ENCODE results near the gene MEGF11. TPM values are rescaled to one million over a fixed set of nuclear protein-coding genes. Genes with fewer than 3 reads are reported as not detected.

The MEGF11 gene
- total RNA-seq, 1 experiment from 2014 or later: 0.09 TPM

GRCh38 chr15:65929573-65929972 lies 324.0 kb downstream of the MEGF11 start:
- Mint-ChIP-seq H3K27ac (ENCODE audit: low read depth, unreplicated experiment) (no peak overlapping the region), H3K36me3 (ENCODE audit: insufficient read depth, unreplicated experiment) (no peaks in the 10 kb centered on the region), H3K9me3 (ENCODE audit: unreplicated experiment) (no peaks in the 10 kb centered on the region), H3K4me3 (ENCODE audit: unreplicated experiment) (no peak overlapping the region), H3K4me1 (ENCODE audit: insufficient read depth, unreplicated experiment) (no peaks in the 10 kb centered on the region), H3K27me3 (ENCODE audit: insufficient read depth, unreplicated experiment) (no peaks in the 10 kb centered on the region)
- DNase-seq (ENCODE audit: unreplicated experiment): no peak
- ChIA-PET POLR2A (no interaction called here), CTCF (interaction anchor here (1.5 kb wide), 1 partner anchor 12 kb away, joined by 3 read pairs; no protein-coding TSS in a partner anchor)
- BruUV-seq (replicated peaks): no TSS peak
- intact Hi-C loops (cut with micrococcal nuclease): no loop called here
- no peak for TF ChIP-seq CTCF (IDR thresholded peaks at IDR 0.05; ENCODE audit: unreplicated experiment)

- Mint-ChIP-seq H3K27ac (ENCODE audit: low read depth, unreplicated experiment) (no peak overlapping the region), H3K27me3 (ENCODE audit: insufficient read depth, unreplicated experiment) (no peaks in the 10 kb centered on the region), H3K9me3 (ENCODE audit: unreplicated experiment) (no peaks in the 10 kb centered on the region), H3K4me3 (ENCODE audit: unreplicated experiment) (no peak overlapping the region), H3K4me1 (ENCODE audit: insufficient read depth, unreplicated experiment) (peaks cover 6% of the 10 kb centered on the region), H3K36me3 (ENCODE audit: insufficient read depth, unreplicated experiment) (no peaks in the 10 kb centered on the region)
- ChIA-PET CTCF (interaction anchor here (0.7 kb wide), 1 partner anchor 640 kb away, joined by 3 read pairs; no protein-coding TSS in a partner anchor), POLR2A (interaction anchor here (0.6 kb wide), 1 partner anchor 83 kb away, joined by 3 read pairs; no protein-coding TSS in a partner anchor)
- peak; percentile 11 for TF ChIP-seq CTCF (IDR thresholded peaks at IDR 0.05; ENCODE audit: unreplicated experiment)
- intact Hi-C loops (cut with micrococcal nuclease): no loop called here
- BruUV-seq (replicated peaks): no TSS peak
- DNase-seq (ENCODE audit: unreplicated experiment): peak; percentile 5
Measured at GRCh38 chr15:65927545-65927944, 326.0 kb downstream of the MEGF11 start.

- Mint-ChIP-seq H3K36me3 (ENCODE audit: insufficient read depth, unreplicated experiment) (no peaks in the 10 kb centered on the region), H3K4me3 (ENCODE audit: unreplicated experiment) (no peak overlapping the region), H3K27ac (ENCODE audit: low read depth, unreplicated experiment) (no peak overlapping the region), H3K4me1 (ENCODE audit: insufficient read depth, unreplicated experiment) (peaks cover 6% of the 10 kb centered on the region), H3K27me3 (ENCODE audit: insufficient read depth, unreplicated experiment) (no peaks in the 10 kb centered on the region), H3K9me3 (ENCODE audit: unreplicated experiment) (no peaks in the 10 kb centered on the region)
- ChIA-PET CTCF (interaction anchor here (0.7 kb wide), 1 partner anchor 640 kb away, joined by 3 read pairs; no protein-coding TSS in a partner anchor), POLR2A (interaction anchor here (0.6 kb wide), 1 partner anchor 83 kb away, joined by 3 read pairs; no protein-coding TSS in a partner anchor)
- no TSS peak for BruUV-seq (replicated peaks)
- no peak for DNase-seq (ENCODE audit: unreplicated experiment)
- intact Hi-C loops (cut with micrococcal nuclease): no loop called here
- TF ChIP-seq CTCF (IDR thresholded peaks at IDR 0.05; ENCODE audit: unreplicated experiment): no peak
Measured at GRCh38 chr15:65926899-65927298, 326.7 kb downstream of the MEGF11 start.

- CTCF ChIA-PET: no interaction called here
- POLR2A ChIA-PET: no interaction called here
- no peak for DNase-seq (ENCODE audit: unreplicated experiment)
- no peak overlapping the region for H3K4me3 Mint-ChIP-seq (ENCODE audit: unreplicated experiment)
- H3K4me1 Mint-ChIP-seq (ENCODE audit: insufficient read depth, unreplicated experiment): peaks cover 6% of the 10 kb centered on the region
- no peak overlapping the region for H3K27ac Mint-ChIP-seq (ENCODE audit: low read depth, unreplicated experiment)
- no peaks in the 10 kb centered on the region for H3K9me3 Mint-ChIP-seq (ENCODE audit: unreplicated experiment)
- H3K36me3 Mint-ChIP-seq (ENCODE audit: insufficient read depth, unreplicated experiment): no peaks in the 10 kb centered on the region
- H3K27me3 Mint-ChIP-seq (ENCODE audit: insufficient read depth, unreplicated experiment): no peaks in the 10 kb centered on the region
- intact Hi-C loops (cut with micrococcal nuclease): no loop called here
- BruUV-seq (replicated peaks): no TSS peak
- no peak for TF ChIP-seq CTCF (IDR thresholded peaks at IDR 0.05; ENCODE audit: unreplicated experiment)
Measured at GRCh38 chr15:65926459-65926858, 327.1 kb downstream of the MEGF11 start.
